K562 (cell line): ENCODE results near the gene ANKMY1. TPM values are rescaled to one million over a fixed set of nuclear protein-coding genes. Genes with fewer than 3 reads are reported as not detected.

Experiments
- CHD2 ChIP-seq: IDR thresholded peaks from 2 replicates; pipeline ENCODE4 v1.6.1; 2011; ENCODE audit warnings: low read depth, low read length
- EGR1 ChIP-seq: fragments of 450-650 bp; conservative IDR thresholded peaks from 2 replicates; pipeline ENCODE4 v1.6.1; 2017; ENCODE audit warnings: mild to moderate bottlenecking
- KDM1A ChIP-seq, 2 experiments: fragments of 450-650 bp; IDR thresholded peaks; 2 replicates each; pipeline ENCODE4 v1.6.1; 2016; ENCODE audit warnings: mild to moderate bottlenecking in 2 of 2
- ZKSCAN1 ChIP-seq: fragments of 150-350 bp; IDR thresholded peaks from 2 replicates; pipeline ENCODE4 v1.6.1; 2016; ENCODE audit warnings: low read depth, low read length
- ZNF140 ChIP-seq: fragments of 250-450 bp; sonication (Bioruptor Pico); IDR thresholded peaks from 2 replicates; pipeline ENCODE4 v1.8.0; 2021; ENCODE audit warnings: moderate library complexity, mild to moderate bottlenecking, inconsistent platforms
- polyA plus RNA-seq, 8 experiments: library from polyadenylated mRNA; depleted of rRNA in 4 of 8; stranded (reverse) in 5 of 8; unstranded in 3 of 8; fragments of >200 nt; fragmentation: Nextera tagmentation in 2 of 8; fragmentation: Illumina TruSeq in 1 of 8; extraction: Ambion mirVana in 2 of 8; extraction: Trizol in 1 of 8; gene quantifications; 2 replicates each; pipeline versions ENCODE4 v1.2.1 to v1.2.3, GENCODE V29; 2011 to 2014; ENCODE audit warnings: inconsistent platforms in 1 of 8, missing spikeins in 1 of 8
- total RNA-seq, 7 experiments: library from RNA; depleted of rRNA in 6 of 7; stranded (reverse); fragments of >200 nt in 6 of 7; fragmentation: Illumina TruSeq in 2 of 7; extraction: Trizol in 2 of 7; gene quantifications; 2 replicates each; pipeline versions ENCODE4 v1.2.1 to v1.2.3, GENCODE V29; 2011 to 2021; ENCODE audit warnings: low replicate concordance in 1 of 7
- TF ChIP-seq, protein P1 (sequence below): sonication (generic); formaldehyde crosslinking; IDR thresholded peaks from 2 replicates; pipeline ENCODE4 v1.8.1; 2023; ENCODE audit warnings: missing genetic modification reagents, mild to moderate bottlenecking, borderline replicate concordance
- TF ChIP-seq, protein P2 (sequence below): fragments of 250-450 bp; sonication (Bioruptor Pico); IDR thresholded peaks from 2 replicates; pipeline ENCODE4 v1.4.0; 2020; ENCODE audit warnings: mild to moderate bottlenecking
- TF ChIP-seq, protein P3 (sequence below), 2 experiments: fragments of 450-650 bp; conservative IDR thresholded peaks; 2 replicates each; pipeline ENCODE4 v1.6.1; 2017; ENCODE audit warnings: mild to moderate bottlenecking in 2 of 2, moderate library complexity in 2 of 2
- TF ChIP-seq, protein P4 (sequence below): sonication (generic); formaldehyde crosslinking; IDR thresholded peaks from 2 replicates; pipeline ENCODE4 v1.8.1; 2022; ENCODE audit warnings: missing genetic modification reagents

ANKMY1 gene
- total and polyA plus RNA-seq, 9 of the 15 experiments (the other 6 are each of a cell fraction or from before 2014, with no cell fraction given), result 0.75 to 15.1 (median 11.7) TPM

DNA sequence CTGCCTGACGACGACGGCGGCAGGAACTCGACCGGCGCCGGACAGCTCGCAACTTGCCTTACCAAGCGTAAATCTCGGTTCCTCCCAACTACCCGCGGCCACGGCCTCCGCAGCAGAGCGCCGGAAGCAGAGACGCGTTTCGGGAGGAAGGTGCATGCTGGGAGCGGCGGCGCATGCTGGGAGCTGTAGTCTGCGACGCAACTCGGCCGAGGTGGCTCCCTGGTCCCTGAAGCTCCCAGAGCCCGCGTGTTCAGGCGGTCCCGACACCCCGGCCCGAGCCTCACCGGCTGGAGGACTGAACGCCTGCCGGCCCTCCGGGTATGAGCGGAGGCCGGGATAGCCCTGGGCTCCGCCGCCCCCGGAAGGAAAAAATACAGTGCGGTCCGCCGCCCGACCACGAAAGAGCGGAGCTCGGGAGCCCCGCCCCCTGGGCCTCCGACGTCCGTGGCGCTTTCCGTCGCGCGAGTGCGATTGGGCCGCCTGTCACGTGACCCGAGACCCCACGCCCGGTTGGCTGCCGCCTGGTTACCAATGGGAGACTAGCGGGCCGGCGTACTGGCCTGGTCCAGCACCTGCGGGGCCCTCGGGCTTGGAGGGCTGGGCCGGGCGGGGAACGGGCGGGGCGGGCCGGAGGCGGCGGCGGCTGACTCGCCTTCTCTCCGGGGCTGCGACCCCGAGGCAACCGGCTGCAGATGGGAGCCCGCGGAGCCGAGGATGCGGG is 28.6 kb upstream of the ANKMY1 start, which contains the start of gene CAPN10 (continued):
- TF ChIP-seq EGR1, result peak; percentile 50
- peak in 1 of 2 experiments; percentile 55; a peak in 1 of 4 replicates for TF ChIP-seq KDM1A (IDR thresholded peaks at IDR 0.05)
- TF ChIP-seq ZNF140 (CRISPR knock-in tag), result no peak
- TF ChIP-seq, protein P1, sequence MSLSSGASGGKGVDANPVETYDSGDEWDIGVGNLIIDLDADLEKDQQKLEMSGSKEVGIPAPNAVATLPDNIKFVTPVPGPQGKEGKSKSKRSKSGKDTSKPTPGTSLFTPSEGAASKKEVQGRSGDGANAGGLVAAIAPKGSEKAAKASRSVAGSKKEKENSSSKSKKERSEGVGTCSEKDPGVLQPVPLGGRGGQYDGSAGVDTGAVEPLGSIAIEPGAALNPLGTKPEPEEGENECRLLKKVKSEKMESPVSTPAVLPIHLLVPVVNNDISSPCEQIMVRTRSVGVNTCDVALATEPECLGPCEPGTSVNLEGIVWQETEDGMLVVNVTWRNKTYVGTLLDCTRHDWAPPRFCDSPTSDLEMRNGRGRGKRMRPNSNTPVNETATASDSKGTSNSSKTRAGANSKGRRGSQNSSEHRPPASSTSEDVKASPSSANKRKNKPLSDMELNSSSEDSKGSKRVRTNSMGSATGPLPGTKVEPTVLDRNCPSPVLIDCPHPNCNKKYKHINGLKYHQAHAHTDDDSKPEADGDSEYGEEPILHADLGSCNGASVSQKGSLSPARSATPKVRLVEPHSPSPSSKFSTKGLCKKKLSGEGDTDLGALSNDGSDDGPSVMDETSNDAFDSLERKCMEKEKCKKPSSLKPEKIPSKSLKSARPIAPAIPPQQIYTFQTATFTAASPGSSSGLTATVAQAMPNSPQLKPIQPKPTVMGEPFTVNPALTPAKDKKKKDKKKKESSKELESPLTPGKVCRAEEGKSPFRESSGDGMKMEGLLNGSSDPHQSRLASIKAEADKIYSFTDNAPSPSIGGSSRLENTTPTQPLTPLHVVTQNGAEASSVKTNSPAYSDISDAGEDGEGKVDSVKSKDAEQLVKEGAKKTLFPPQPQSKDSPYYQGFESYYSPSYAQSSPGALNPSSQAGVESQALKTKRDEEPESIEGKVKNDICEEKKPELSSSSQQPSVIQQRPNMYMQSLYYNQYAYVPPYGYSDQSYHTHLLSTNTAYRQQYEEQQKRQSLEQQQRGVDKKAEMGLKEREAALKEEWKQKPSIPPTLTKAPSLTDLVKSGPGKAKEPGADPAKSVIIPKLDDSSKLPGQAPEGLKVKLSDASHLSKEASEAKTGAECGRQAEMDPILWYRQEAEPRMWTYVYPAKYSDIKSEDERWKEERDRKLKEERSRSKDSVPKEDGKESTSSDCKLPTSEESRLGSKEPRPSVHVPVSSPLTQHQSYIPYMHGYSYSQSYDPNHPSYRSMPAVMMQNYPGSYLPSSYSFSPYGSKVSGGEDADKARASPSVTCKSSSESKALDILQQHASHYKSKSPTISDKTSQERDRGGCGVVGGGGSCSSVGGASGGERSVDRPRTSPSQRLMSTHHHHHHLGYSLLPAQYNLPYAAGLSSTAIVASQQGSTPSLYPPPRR (CRISPR knock-in tag), result no peak
- TF ChIP-seq, protein P2, sequence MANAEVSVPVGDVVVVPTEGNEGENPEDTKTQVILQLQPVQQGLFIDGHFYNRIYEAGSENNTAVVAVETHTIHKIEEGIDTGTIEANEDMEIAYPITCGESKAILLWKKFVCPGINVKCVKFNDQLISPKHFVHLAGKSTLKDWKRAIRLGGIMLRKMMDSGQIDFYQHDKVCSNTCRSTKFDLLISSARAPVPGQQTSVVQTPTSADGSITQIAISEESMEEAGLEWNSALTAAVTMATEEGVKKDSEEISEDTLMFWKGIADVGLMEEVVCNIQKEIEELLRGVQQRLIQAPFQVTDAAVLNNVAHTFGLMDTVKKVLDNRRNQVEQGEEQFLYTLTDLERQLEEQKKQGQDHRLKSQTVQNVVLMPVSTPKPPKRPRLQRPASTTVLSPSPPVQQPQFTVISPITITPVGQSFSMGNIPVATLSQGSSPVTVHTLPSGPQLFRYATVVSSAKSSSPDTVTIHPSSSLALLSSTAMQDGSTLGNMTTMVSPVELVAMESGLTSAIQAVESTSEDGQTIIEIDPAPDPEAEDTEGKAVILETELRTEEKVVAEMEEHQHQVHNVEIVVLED (CRISPR knock-in tag), result peak; percentile 78
- TF ChIP-seq, protein P3, sequence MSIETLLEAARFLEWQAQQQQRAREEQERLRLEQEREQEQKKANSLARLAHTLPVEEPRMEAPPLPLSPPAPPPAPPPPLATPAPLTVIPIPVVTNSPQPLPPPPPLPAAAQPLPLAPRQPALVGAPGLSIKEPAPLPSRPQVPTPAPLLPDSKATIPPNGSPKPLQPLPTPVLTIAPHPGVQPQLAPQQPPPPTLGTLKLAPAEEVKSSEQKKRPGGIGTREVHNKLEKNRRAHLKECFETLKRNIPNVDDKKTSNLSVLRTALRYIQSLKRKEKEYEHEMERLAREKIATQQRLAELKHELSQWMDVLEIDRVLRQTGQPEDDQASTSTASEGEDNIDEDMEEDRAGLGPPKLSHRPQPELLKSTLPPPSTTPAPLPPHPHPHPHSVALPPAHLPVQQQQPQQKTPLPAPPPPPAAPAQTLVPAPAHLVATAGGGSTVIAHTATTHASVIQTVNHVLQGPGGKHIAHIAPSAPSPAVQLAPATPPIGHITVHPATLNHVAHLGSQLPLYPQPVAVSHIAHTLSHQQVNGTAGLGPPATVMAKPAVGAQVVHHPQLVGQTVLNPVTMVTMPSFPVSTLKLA (conservative IDR thresholded peaks at IDR 0.05), result peak; percentile 71 to 83; a peak in 3 of 4 replicates
- TF ChIP-seq ZKSCAN1, result no peak
- peak; percentile 8; the same call in 1 of the 2 replicates for TF ChIP-seq CHD2
- TF ChIP-seq, protein P4, sequence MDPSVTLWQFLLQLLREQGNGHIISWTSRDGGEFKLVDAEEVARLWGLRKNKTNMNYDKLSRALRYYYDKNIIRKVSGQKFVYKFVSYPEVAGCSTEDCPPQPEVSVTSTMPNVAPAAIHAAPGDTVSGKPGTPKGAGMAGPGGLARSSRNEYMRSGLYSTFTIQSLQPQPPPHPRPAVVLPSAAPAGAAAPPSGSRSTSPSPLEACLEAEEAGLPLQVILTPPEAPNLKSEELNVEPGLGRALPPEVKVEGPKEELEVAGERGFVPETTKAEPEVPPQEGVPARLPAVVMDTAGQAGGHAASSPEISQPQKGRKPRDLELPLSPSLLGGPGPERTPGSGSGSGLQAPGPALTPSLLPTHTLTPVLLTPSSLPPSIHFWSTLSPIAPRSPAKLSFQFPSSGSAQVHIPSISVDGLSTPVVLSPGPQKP (CRISPR knock-in tag), result no peak
- TF ChIP-seq, all 486 proteins: peak for 91
